GM21786 (cell line): Measurements from ENCODE around the gene MCM8.

ENCODE experiments used
- ATAC-seq: cut with Tn5 transposase; IDR thresholded peaks from one replicate; pipeline ENCODE4 v1.9.1; 2021; ENCODE audit not compliant: unreplicated experiment

Gene MCM8

DNA sequence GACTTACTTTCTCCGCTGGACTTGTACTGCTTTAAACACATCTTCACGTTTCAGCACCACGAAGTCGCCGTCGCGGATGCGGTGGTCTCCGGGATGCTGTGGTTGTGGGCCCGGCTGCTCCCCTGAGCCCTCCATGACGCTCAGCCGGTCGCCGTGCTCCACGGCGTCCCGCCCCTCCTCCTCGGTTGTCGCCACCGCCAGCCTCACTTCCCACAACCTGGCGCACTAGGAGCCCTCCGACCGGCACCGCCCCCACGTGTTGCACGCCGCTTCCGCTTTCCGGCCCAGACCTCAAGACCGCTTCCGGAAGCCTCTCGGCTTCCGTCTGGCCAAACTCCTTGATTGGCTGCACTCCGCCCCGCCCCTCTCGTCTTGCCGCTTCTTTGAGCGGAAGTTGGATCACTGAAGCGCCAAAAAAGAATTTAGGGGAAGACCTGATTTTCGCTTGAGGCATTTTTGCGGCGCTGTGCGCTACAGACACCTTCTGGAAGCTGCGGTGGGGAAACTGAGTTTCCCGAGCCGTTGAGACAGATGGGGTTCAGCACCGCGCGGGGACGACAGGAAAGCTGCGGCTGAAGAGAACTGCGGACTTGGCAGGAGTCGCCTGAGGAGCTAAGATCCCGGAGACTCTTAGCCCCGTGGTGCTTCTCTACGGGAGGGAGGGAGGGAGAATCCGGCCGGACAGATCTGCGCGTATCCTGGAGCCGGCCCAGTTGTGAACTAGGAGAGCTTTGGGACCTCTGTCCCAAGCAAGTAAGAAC, at the start of gene MCM8, which contains the start of gene TRMT6:
MCM8 (plus strand) TSS at position 382 of the 761 bp plus-strand sequence. CDS start 1,364 bp downstream, outside the sequence.
TRMT6 (minus strand) TSS at position 263 of the 761 bp plus-strand sequence; CDS start at position 135, 128 bp downstream.
- ATAC-seq, result peak; percentile 99

GRCh38 chr20:5900908-5901307, 49.5 kb upstream of the MCM8 start:
- ATAC-seq, result no peak

DNA sequence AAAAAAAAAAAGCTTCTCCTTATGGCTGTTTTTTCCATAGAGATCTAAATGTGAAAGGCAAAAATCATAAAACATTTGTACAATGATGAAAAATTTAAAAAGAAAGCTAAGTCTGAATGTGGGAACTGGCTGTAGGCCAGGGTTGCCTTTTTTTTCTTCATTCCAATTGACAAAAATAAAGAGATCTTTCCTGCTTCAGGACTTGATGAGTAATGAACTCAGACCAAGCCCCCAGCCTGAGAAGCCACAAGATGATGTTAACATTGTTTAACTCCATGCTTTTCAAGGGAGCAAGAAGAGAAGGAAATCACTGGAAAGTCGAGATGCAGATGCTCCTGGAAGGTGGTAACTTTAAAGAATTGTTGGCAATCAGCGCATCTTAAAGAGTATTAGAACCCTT, 41.5 kb upstream of the MCM8 start:
- ATAC-seq, result no peak

DNA sequence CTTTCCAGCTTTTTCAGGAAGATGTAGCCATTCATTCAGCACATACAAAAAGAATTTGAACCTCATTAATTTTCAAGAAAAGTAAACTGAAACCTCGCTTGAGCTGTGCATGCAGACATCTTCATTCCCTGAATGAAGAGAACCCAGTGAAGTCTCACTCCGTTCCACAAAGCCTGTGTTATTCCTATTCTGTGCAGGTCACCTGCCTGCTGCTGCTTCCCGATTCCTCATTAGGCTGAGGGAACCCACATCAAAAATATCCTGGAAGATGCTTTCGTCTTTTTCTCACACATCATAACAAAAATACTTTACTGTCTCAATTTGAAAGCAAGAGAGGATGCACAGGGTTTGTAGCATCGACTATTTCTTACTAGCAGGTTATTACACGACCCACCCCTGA, 40.3 kb upstream of the MCM8 start:
- no peak for ATAC-seq

GRCh38 chr20:5913166-5913565, 37.3 kb upstream of the MCM8 start:
- ATAC-seq, result no peak

- no peak for ATAC-seq
These were observed 35.6 kb upstream of the MCM8 start for GRCh38 chr20:5914859-5915258.

DNA sequence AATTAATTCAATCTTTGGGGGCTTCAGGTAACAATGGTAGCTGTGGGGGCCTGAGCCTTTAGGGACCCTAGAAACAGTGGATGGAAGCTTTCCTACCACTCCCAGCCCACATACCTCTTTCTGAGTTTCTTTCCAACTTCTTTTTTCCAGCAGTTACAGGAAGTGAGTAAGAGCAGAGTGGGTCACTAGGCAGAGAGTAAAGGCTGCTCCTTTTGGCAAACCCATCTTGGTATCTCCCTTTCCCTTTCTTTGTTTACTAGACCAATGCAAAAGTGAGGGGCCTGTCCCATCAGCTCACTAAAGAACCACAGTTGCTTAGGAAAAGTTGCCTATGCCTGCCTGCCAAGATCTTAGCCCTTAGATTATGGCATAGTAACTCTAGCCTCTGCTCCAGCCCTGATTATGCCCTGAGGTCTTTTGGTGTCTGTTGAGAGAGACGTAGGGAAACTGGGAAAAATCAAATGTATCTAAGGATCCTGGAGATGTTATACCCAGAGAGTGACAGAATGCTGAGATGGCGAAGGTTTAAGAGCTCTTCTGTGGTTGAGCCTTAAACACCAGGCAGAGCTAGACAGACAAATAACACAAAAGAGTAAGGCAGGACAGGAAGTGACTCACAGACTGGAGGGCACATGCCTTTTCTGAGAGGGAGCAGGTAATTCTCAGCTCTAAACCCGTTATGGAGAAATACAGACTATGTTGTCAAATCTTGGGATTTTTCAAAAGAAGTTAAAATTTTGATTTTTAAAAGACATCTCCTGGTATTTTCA, 31.4 kb upstream of the MCM8 start:
- no peak for ATAC-seq

DNA sequence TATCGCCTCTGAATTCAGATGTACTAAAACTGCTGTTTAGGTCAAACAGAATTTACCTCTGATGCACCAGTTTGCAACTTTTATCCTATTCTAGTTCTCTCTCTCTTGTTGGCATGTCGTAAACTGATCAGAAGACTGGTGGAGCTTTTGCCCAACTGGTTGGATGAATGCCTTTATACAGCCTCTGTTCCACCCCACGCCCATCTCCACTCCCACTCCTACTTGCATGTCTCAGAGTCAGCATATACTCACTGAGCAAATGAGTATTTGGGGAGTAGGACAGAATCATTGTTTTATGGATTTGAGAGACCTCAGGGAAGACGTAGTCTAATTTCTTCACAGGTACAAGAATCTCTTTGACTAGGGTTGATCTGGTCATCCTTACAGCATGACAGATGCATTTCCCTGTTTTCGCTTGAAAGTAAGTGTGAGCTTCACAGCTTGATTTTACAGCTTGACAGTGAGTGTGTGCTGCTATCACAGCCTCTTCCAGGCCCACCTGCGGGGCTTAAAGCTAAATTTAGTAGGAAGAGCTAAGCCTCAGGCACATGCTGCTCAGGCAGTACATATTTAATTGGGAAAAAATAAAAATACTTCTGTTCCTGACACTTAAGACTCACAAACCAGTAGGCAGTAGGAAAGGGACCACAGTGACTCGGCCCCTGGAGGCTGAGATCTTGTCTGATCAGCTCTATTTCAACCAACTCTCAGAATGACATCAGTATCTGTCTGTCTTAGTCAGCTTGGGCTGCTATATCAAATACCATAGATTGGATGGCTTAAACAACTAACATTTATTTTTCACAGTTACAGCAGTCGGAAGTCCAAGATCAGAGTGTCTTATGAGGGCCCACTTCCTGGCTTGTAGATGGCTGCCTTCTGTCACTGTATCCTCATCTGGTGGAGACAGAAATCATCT, 30.6 kb upstream of the MCM8 start:
- no peak for ATAC-seq

- ATAC-seq, result no peak
These were observed 29.9 kb upstream of the MCM8 start for GRCh38 chr20:5920581-5920980.

DNA sequence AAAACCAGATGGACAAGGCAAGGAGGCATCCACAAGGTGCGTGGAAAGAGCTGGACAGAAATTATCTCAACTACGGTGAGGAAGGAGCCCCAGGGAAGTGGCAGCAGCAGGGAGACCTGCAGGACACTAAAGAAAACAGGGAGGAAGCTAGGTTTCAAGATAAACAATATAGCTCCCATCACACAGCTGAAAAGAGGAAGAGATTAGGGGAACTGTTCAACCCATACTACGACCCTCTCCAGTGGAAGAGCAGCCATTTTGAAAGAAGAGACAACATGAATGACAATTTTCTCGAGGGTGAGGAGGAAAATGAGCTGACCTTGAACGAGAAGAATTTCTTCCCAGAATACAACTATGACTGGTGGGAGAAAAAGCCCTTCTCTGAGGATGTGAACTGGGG, 27.0 kb upstream of the MCM8 start:
- ATAC-seq, result no peak

GRCh38 chr20:5925551-5925950, 24.9 kb upstream of the MCM8 start:
- no peak for ATAC-seq

DNA sequence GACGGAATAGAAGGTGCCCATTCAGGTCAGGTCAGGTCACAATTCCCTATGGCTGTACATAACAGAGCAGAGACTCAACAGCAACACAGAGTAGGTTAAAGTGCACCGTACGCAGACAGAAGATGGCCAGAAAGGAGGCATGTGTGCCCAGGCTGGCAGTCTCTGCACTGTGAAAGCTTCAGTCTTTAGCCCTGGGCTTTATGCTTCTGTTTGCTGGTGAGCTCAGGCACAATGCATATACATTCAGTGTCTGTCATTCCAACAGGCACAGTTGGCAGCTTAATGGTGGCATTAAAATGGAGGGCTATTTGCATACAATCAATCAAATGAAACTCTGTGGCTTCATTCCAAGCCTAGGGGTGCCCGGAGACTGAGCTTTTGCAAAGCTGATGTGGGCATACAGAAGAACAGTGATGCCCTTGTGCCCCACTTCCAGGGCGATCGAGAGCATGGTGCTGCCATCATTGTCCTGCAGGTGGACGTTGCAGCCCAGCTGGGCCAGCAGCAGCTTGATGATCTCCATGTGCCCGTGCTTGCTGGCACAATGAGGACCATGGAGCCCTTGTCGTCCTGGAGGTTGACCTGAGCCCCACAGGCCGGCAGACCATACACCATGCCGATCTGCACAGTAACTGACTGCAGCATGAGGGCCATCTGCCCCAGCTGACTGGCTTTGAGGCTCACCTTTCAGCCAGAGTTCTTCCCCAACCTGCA, 22.5 kb upstream of the MCM8 start:
- no peak for ATAC-seq

DNA sequence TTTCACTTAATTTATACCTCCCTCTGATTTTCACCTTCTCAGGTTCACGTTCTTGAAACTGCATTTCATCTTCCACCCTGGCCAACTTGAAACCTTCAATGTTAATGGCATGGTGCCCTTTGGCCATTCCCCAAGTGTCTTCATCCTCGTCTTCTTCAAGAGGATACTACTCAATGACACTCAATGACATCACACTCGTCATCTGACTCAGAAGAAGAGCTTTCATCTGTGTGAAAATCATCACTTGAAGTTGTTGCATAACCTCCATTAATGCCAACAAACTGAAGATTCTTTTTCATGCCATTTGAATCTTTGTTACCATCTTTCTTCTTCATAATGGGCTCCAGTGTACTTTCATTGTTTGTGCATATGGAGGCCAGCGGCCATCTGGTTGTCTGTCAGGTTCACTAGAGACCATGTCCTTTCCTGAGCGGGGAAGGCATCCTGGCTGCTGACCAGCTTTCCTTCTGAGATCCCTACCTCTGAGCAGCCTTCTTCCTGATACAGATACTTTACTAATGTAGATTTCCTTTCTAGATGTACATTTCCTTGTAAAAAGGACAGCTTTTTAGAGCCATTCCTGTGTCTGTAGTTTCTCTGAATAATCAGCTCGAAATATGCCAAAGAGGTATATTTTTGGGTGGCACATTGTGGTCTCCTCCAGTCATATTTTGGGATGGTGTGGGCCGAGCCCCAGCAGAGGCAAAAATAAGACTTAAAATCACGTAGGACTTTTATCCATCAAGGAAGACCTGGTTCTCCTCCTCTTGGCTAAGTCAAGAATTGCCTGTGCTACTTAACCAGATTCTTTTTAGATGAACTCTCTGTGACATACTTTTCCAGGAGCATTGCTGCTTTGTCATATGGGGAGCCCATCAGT, 21.4 kb upstream of the MCM8 start:
- no peak for ATAC-seq

GRCh38 chr20:5931411-5931810, 19.0 kb upstream of the MCM8 start:
- no peak for ATAC-seq

GRCh38 chr20:5932796-5933195, 17.7 kb upstream of the MCM8 start:
- ATAC-seq, result no peak

DNA sequence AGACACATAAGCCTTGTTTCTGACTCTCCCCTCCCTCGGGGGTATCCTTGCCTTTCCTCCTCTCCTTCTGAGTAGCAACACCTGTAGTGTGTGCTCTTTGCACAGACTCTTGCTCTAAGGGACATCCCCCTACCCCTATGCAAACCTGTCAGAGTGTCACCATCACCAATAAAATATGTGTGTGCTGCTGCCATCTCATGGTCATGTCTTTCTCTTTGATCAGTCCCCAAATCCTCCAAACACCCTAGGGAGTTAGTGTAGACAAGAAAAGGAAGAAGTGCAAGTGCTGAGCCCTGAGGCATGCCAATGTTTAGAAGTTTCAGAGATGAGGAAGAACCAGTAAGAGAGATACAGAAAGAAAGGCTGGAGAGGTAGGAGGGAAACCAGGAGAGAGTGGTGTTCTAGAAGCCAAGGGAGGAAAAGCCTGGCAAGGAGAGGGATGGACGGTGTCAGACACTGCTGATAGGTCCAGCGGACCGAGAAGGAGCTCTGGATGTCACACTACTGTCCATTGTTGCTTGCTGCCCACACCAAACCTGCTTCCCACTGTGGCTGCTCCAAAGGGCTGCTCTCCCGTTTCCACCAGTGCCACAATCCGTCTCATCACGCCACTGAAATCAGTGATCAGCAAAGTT, 16.5 kb upstream of the MCM8 start:
- ATAC-seq, result peak; percentile 52

GRCh38 chr20:5935384-5935783, 15.1 kb upstream of the MCM8 start:
- no peak for ATAC-seq

DNA sequence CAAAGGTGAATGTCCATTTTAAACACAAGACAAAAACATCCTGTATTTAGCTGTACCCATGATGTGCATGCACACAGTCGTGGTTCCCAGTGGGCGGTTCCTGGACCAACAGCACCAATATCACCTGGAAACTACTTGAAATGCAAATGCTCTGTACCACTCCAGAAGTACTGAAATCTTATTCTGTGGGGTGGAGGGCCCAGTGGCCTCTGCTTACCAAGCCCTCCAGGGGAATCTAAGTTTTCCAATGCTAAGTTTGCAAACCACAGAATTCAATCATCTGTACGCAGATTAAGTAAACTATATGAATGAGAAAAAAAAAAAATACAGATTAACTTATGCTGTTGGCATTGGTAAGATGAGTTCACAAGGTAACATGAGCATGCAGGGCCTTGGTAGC, 14.2 kb upstream of the MCM8 start:
- no peak for ATAC-seq

DNA sequence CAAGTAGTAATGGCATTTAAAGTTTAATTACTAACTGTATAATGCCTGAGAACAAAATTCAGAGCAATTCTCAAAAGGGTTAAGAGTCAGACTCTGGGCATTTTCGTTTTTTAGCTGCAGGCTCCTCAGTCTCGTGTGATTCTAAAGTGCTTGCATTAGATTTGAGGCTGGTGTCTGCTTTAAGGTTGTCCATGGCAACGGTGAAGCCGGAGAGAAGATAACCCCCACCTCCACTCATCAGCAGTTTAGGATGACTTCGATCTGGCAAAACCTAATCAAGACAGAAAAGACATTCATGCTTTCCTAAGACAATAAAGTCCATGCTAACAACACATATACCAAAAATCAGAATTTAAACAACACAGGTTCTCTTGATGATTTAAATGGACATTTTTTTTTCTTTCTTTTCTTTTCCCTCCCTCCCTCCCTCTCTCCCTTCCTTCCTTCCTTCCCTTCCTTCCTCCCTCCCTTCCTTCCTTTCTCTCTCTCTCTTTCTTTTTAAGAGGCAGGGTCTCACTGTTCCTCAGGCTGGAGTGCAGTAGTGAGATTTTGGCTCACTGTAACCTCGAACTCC, 11.9 kb upstream of the MCM8 start:
- no peak for ATAC-seq
